Fibroblast of pulmonary artery (primary cell): ENCODE results near the gene CELF4.

ENCODE experiments used
- DNase-seq: peaks from one replicate; pipeline ENCODE4 v3.0.0-alpha.2; 2010; ENCODE audit warnings: low read depth
- H3K4me3 ChIP-seq: replicated peaks from 2 replicates; pipeline ENCODE4 v1.5.1; 2011; ENCODE audit warnings: low read depth, mild to moderate bottlenecking, control low read depth, low read length, moderate library complexity
- TF ChIP-seq, protein P1 (sequence below): IDR thresholded peaks from 2 replicates; pipeline ENCODE4 v1.5.1; 2011; ENCODE audit warnings: mild to moderate bottlenecking, control low read depth, low read length, inconsistent platforms; ENCODE audit errors: missing control alignments

Gene CELF4

DNA sequence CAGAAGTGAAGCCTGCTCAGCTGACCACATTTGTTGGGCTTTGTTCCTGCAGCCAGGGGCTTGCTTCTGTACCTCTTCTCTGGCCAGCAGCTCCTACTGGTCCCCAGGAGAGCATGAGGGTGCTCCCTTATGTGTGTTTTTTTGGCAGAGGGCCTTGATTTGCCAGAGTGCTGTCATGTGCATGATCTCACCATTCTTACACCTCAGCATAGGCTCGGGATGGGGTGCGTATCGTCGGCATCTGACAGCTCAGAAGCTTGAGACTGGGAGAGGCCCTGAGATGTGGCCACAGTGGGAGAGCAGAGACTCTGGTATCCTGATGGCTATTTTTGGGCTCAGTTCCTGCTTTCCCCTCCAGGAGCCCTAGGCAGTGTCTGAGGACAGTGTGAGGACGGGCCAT lies 71.2 kb downstream of the CELF4 start:
- DNase-seq: no peak
- TF ChIP-seq, protein P1, sequence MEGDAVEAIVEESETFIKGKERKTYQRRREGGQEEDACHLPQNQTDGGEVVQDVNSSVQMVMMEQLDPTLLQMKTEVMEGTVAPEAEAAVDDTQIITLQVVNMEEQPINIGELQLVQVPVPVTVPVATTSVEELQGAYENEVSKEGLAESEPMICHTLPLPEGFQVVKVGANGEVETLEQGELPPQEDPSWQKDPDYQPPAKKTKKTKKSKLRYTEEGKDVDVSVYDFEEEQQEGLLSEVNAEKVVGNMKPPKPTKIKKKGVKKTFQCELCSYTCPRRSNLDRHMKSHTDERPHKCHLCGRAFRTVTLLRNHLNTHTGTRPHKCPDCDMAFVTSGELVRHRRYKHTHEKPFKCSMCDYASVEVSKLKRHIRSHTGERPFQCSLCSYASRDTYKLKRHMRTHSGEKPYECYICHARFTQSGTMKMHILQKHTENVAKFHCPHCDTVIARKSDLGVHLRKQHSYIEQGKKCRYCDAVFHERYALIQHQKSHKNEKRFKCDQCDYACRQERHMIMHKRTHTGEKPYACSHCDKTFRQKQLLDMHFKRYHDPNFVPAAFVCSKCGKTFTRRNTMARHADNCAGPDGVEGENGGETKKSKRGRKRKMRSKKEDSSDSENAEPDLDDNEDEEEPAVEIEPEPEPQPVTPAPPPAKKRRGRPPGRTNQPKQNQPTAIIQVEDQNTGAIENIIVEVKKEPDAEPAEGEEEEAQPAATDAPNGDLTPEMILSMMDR: no peak

DNA sequence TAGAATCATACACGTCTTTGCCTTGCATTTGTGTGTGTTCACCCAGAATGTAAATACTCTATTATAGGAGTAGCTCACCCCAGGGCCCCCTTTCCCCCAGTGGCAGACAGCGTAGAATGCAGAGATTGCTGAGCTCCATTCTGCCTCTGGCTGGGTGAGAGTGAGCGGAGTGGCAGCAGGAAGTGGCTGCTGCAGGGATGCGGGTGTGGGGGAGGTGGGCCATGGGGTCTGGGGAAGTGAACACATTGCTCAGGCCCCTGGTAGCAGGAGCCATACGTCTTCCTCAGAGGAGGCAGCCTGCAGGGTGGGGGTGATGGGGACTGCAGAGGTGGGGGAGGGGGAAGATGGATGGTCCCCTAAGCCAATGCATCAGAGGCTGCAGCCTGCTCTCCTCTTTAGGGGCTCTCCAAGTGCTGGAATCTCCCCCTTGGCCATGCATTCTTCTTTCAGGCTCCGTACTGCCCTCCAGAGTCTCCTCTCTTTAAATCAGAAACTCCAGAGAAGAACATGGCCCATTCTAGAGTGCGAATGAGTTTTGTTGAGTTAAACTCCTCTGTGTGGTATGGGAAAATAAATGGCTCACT lies 72.2 kb downstream of the CELF4 start:
- H3K4me3 ChIP-seq: no peak overlapping the region
- DNase-seq: no peak
- TF ChIP-seq, protein P1: no peak

More for the DNA sequence above, 71.2 kb downstream of the CELF4 start:
- H3K4me3 ChIP-seq: no peak overlapping the region

DNA sequence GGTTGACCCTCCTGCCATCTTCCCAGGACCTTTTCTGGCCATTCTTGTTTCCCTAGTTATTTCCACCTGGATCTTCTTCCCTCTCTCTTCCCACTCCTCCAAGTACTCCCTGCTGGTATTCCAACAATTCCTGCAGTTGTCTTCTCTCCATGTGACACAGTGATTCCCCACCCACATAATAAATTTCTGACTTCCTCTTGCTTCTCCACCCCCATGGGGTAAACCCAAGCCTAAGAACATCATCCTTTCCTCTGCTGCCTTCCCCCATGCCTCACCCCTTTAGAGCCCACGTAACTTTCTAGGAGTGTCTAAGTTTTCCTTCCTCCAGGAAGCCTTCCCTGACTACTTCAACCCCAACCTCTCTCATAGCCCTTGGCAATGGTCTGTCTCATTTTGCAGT lies 72.6 kb downstream of the CELF4 start:
- no peak overlapping the region for H3K4me3 ChIP-seq
- TF ChIP-seq, protein P1: no peak
- DNase-seq: no peak

DNA sequence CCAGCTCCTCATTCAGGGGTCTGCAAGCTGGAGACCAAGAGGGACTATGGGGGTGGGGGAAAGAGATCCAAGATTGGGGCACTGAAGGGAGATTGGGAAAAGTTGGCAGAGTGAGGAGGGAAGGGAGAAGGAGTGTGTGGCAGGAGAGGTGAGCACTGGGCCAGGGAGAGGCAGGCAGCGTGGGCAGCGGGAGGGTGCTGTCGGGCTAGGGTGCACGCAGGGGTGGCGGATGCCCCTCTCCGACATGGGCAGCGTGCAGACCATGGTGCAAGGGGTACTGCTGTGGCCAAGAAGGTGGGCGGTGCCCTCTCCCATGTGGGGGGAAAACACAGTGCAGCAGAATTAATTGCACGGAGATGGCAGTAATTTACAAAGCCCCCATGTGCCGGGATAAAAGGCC lies 74.1 kb downstream of the CELF4 start:
- TF ChIP-seq, protein P1: no peak

DNA sequence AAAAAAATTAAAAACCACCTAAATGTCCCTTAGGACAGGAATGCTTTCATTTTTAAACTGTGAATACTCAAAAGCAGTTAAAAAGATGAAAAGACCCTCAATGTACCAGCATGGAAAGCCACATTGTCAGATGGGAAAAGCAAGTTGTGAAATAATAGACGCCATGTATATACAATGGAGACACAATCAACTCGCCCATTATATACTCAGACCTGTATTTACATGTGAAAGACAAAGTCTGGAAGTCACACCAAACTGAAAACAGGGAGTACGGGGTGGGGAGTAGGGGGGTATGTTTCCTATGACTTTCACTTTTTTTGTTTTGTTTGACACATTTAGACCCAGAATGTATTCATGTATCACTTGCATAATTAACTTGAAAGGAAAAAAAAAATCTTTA lies 75.6 kb downstream of the CELF4 start:
- no peak overlapping the region for H3K4me3 ChIP-seq
- no peak for DNase-seq
- TF ChIP-seq, protein P1: no peak

More for the DNA sequence above, 74.1 kb downstream of the CELF4 start:
- H3K4me3 ChIP-seq: no peak overlapping the region
- DNase-seq: no peak

DNA sequence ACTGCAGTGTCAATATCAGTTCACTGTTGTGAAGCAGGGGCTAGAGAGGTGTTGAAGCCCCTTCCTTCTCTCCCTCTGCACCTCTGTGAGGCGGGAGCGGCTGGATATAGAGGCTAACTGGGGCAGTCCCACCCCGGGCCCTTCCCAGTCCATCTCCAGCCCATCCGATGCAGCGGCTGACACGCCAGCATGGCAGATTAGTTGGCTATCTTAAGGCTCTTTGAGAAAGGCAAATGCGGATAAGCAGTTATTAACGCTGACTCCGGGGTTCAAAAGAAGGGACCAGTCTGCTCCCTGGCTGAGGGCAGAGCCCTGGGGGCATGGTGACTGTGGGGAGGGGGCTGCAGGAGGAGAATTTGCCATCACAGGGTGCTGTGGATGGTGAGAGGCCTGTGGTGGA lies 76.6 kb downstream of the CELF4 start:
- H3K4me3 ChIP-seq: no peak overlapping the region
- TF ChIP-seq, protein P1: no peak
- no peak for DNase-seq

DNA sequence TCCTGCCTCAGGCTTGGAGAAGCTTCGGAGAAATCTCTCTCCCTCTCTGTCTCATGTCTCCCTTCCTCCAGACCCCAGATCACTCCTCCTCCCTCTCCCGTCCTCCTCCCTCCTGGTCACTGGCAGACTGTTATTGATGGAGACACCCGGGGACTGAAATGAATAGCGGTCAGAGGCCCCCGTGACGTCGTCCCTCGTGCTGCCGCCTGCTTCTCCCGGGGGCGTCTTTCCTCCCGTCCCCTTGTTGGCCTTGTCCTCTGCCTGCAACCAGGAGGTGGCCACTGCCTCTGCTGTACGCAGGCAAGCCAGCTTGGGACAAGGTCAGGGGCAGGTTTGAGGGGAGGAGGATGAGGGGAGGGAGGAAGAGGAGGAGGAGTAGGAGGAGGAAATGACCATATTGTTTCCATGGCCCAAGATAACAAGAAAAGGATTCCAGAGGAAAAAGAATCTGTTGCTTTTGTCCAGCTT lies 78.2 kb downstream of the CELF4 start:
- DNase-seq: peak; percentile 84
- TF ChIP-seq, protein P1: no peak
- no peak overlapping the region for H3K4me3 ChIP-seq
